Activated B cell treated with CpG ODN at 0.5 μM for 24 hours (primary cell): Measurements from ENCODE around the gene VEGFB. TPM values are rescaled to one million over a fixed set of nuclear protein-coding genes. Genes with fewer than 3 reads are reported as not detected.
A peak's percentile ranks its signal among the peaks of the same experiment; 100 is the strongest.

Source experiments
- ATAC-seq: fragments of 200-7000 bp; cut with Tn5 transposase; one replicate; pipeline ENCODE4 v1.10.0; 2021; ENCODE audit warnings: low read depth, mild to moderate bottlenecking, moderate library complexity
- CTCF ChIA-PET: fragments of 350-600 bp; sonication (Branson Sonifier 250); formaldehyde crosslinking; loops from one replicate; lab custom pipeline; 2021; ENCODE audit warnings: antibody characterized with exemption; lab: Charles Lee
- POLR2A ChIA-PET: fragments of 350-600 bp; sonication (Branson Sonifier 250); formaldehyde crosslinking; loops from one replicate; lab custom pipeline; 2021; ENCODE audit warnings: antibody characterized with exemption; lab: Charles Lee
- DNase-seq: peaks from one replicate; pipeline ENCODE4 v3.0.0; 2022
- H3K27ac Mint-ChIP-seq: one replicate; pipeline ENCODE4 v1.8.0; 2020; ENCODE audit warnings: mixed read lengths
- H3K27me3 Mint-ChIP-seq: one replicate; pipeline ENCODE4 v1.8.0; 2021; ENCODE audit warnings: mixed read lengths
- H3K36me3 Mint-ChIP-seq: one replicate; pipeline ENCODE4 v1.8.0; 2021; ENCODE audit warnings: low read depth, mixed read lengths
- H3K4me1 Mint-ChIP-seq: one replicate; pipeline ENCODE4 v1.8.0; 2021; ENCODE audit warnings: mixed read lengths
- H3K4me3 Mint-ChIP-seq: one replicate; pipeline ENCODE4 v1.8.0; 2020; ENCODE audit warnings: mild to moderate bottlenecking, mixed read lengths
- H3K9me3 Mint-ChIP-seq: one replicate; pipeline ENCODE4 v1.8.0; 2020; ENCODE audit warnings: mixed read lengths
- CTCF ChIP-seq: fragments of 200-600 bp; IDR thresholded peaks from one replicate; pipeline ENCODE4 v1.8.0; 2022; ENCODE audit warnings: antibody characterized with exemption, mild to moderate bottlenecking
- intact Hi-C: fragments of 100-400 bp; cut with micrococcal nuclease; formaldehyde crosslinking; loops from one replicate; pipeline ENCODE4 v1.15.1; 2024
- total RNA-seq: library from RNA; stranded (reverse); gene quantifications from 2 replicates; pipeline ENCODE4 v1.2.3, GENCODE V29; 2022

The VEGFB gene
- total RNA-seq, 1 donor from 2014 or later, result 97.4 TPM

DNA sequence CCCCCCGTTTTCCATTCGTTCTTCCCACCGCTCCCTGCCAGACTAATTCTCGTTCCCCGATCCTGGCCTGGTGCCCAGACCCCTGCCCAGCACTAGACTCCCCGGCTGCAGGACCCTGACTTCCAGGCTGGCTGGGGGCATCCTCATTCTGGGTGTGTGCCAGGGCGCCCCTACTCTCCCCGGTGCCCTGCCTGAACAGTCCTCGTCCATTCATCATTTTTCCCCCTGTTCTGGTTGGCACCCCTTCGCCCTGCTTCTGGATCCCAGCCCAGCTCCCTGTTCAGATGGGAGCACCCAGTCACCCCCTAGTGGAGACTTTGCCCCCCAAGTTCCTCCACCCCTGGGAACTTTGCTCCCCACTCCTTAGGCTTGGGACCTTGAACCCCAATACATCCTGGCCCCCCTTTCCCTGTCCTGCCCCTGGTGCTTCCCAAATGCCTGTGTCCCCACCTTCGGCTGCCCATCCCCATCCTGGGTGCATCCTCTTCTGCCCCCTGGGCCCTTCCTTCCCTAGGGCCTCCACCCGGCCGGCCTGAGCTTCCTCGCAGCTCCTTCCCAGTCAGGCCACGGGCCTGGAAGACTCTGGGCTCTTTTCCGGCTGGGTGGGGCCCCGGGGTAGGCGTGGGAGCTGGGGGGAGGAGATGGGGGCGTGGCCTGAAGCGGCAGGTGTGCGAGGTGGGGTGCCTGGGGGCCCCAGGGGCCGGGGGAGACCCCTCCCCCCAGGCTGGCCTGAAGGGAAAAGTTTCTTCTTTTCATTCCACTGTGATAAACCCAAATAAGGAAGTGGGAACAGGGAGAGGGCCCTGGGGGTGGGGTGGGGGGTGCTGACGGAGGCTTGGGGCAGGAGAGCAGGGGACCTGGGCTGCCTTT lies 17.9 kb downstream of the VEGFB start:
- Mint-ChIP-seq H3K27ac (peak overlapping the region; percentile 25), H3K4me1 (peaks cover 17% of the 10 kb centered on the region), H3K9me3 (no peaks in the 10 kb centered on the region), H3K4me3 (peak overlapping the region; percentile 85), H3K36me3 (peaks cover 4% of the 10 kb centered on the region), H3K27me3 (no peaks in the 10 kb centered on the region)
- DNase-seq, result no peak
- CTCF ChIA-PET, result interaction anchor here (0.7 to 2.9 kb wide), 8 partner anchors 15 to 67 kb away, joined by 3 to 13 read pairs (median 3); partner anchors contain the start of gene ESRRA
- POLR2A ChIA-PET, result interaction anchor here (0.7 to 2.8 kb wide), 6 partner anchors 10 to 47 kb away, joined by 3 to 15 read pairs (median 6); partner anchors contain the start of gene FKBP2
- no peak for TF ChIP-seq CTCF
- no peak for ATAC-seq
- intact Hi-C loops, result no loop called here

GRCh38 chr11:64253043-64253442 lies 18.7 kb downstream of the VEGFB start:
- no peak for DNase-seq
- H3K27ac Mint-ChIP-seq, result no peak overlapping the region

DNA sequence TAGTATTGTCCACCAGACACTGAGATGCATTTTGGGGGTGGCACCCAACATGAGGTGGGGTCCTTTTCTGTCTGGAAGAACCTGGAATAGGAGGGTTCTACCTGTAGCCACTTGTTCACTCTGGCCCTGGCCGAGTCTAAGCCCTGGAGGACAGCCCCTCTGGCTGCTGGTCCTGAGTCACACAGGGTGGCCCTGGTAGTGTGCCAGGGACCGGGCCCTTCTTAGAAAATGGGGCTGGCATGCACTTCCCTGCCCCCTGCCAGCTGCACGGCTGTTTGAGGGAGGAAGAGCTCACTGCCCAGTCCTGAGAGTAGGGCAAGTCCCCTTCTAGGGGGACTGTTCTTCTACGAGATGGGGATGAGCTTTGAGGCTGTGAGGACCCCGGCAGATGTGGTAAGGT lies 19.1 kb downstream of the VEGFB start:
- DNase-seq (no peak), ATAC-seq (no peak)
- Mint-ChIP-seq H3K27ac (no peak overlapping the region), H3K4me1 (peaks cover 13% of the 10 kb centered on the region), H3K9me3 (no peaks in the 10 kb centered on the region), H3K4me3 (no peak overlapping the region), H3K27me3 (no peaks in the 10 kb centered on the region), H3K36me3 (peaks cover 4% of the 10 kb centered on the region)
- intact Hi-C loops, result no loop called here
- POLR2A ChIA-PET, result interaction anchor here (0.9 to 1.9 kb wide), 2 partner anchors 16 to 48 kb away, joined by 3 to 6 read pairs; no protein-coding TSS in a partner anchor
- CTCF ChIA-PET, result no interaction called here
- no peak for TF ChIP-seq CTCF

More at GRCh38 chr11:64253043-64253442, 18.7 kb downstream of the VEGFB start:
- Mint-ChIP-seq H3K27me3 (no peaks in the 10 kb centered on the region), H3K36me3 (peaks cover 4% of the 10 kb centered on the region), H3K4me3 (peak overlapping the region; percentile 28), H3K9me3 (no peaks in the 10 kb centered on the region), H3K4me1 (peaks cover 13% of the 10 kb centered on the region)
- no peak for TF ChIP-seq CTCF
- intact Hi-C loops, result no loop called here
- ChIA-PET POLR2A (interaction anchor here (1.3 to 1.9 kb wide), 3 partner anchors 12 to 48 kb away, joined by 6 to 9 read pairs (median 8); partner anchors contain the start of gene FKBP2), CTCF (interaction anchor here (2.1 to 2.4 kb wide), 2 partner anchors 16 to 48 kb away, joined by 9 to 13 read pairs; no protein-coding TSS in a partner anchor)
- ATAC-seq, result no peak

DNA sequence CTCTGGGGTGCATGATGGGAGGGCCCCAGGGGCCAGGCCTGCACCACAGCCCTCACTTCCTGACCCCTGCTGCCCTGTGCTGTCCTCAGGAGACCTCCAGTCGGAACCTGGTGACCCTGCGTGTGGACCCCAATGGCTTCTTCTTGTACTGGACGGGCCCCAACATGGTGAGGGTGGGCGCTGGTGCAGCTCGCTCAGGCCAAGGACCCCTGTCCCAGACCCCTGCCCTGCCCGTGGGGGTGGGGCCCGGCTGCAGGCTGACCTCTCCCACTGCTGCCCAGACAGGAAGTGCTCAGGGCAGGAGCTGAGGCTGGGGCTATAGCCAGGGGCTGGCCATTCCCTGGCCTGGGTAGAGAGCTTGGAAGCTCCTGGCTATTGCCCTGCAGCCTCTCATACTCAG lies 19.9 kb downstream of the VEGFB start:
- Mint-ChIP-seq H3K27ac (no peak overlapping the region), H3K36me3 (peaks cover 5% of the 10 kb centered on the region), H3K9me3 (no peaks in the 10 kb centered on the region), H3K27me3 (no peaks in the 10 kb centered on the region), H3K4me1 (peaks cover 14% of the 10 kb centered on the region), H3K4me3 (no peak overlapping the region)
- ATAC-seq (no peak), DNase-seq (no peak)
- ChIA-PET POLR2A (interaction anchor here (0.5 to 1.9 kb wide), 3 partner anchors 15 to 483 kb away, joined by 3 to 6 read pairs (median 6); no protein-coding TSS in a partner anchor), CTCF (no interaction called here)
- intact Hi-C loops, result no loop called here
- no peak for TF ChIP-seq CTCF
